ENCODE results near the gene DCTPP1. TPM values are rescaled to one million over a fixed set of nuclear protein-coding genes. Genes with fewer than 3 reads are reported as not detected.

Gene DCTPP1
- total RNA-seq, 1 donor from 2014 or later = 30.3 TPM

- H3K27me3 ChIP-seq (ENCODE audit: control insufficient read depth, insufficient read depth, low read length) = no peaks in the 10 kb centered on the region
- peaks cover 1% of the 10 kb centered on the region for H3K36me3 ChIP-seq (ENCODE audit: control insufficient read depth, insufficient read depth, low read length)
- DNase-seq (ENCODE audit: low read depth) (no peak), FAIRE-seq (no peak)
- TF ChIP-seq CTCF (IDR thresholded peaks at IDR 0.05; ENCODE audit: insufficient read depth, low read length, severe bottlenecking) = no peak
- peak overlapping the region; percentile 54 for H3K4me3 ChIP-seq (ENCODE audit: low read depth, low read length)
Measured at GRCh38 chr16:30418350-30419181, 11.3 kb downstream of the DCTPP1 start.

- TF ChIP-seq CTCF (IDR thresholded peaks at IDR 0.05; ENCODE audit: insufficient read depth, low read length, severe bottlenecking) = peak; percentile 17
- FAIRE-seq = no peak
- Histone ChIP-seq H3K4me3 (ENCODE audit: low read depth, low read length) (peak overlapping the region; percentile 54), H3K27me3 (ENCODE audit: control insufficient read depth, insufficient read depth, low read length) (no peaks in the 10 kb centered on the region), H3K36me3 (ENCODE audit: control insufficient read depth, insufficient read depth, low read length) (no peaks in the 10 kb centered on the region)
- DNase-seq (ENCODE audit: low read depth) = peak; percentile 86
Measured at GRCh38 chr16:30417529-30418349, 12.1 kb downstream of the DCTPP1 start.

- no peak for TF ChIP-seq CTCF (IDR thresholded peaks at IDR 0.05; ENCODE audit: insufficient read depth, low read length, severe bottlenecking)
- no peaks in the 10 kb centered on the region for H3K27me3 ChIP-seq (ENCODE audit: control insufficient read depth, insufficient read depth, low read length)
- DNase-seq (ENCODE audit: low read depth) = no peak
- peaks cover under 1% of the 10 kb centered on the region for H3K36me3 ChIP-seq (ENCODE audit: control insufficient read depth, insufficient read depth, low read length)
- no peak for FAIRE-seq
- peak overlapping the region; percentile 54 for H3K4me3 ChIP-seq (ENCODE audit: low read depth, low read length)
Measured at GRCh38 chr16:30416624-30417528, 13.0 kb downstream of the DCTPP1 start.

GRCh38 chr16:30416047-30416603 lies 13.7 kb downstream of the DCTPP1 start:
- no peak overlapping the region for H3K4me3 ChIP-seq (ENCODE audit: low read depth, low read length)
- no peak for TF ChIP-seq CTCF (IDR thresholded peaks at IDR 0.05; ENCODE audit: insufficient read depth, low read length, severe bottlenecking)
- H3K36me3 ChIP-seq (ENCODE audit: control insufficient read depth, insufficient read depth, low read length) = peaks cover 3% of the 10 kb centered on the region
- DNase-seq (ENCODE audit: low read depth) = no peak
- no peaks in the 10 kb centered on the region for H3K27me3 ChIP-seq (ENCODE audit: control insufficient read depth, insufficient read depth, low read length)
- no peak for FAIRE-seq

GRCh38 chr16:30414159-30414558 lies 15.7 kb downstream of the DCTPP1 start:
- Histone ChIP-seq H3K27me3 (ENCODE audit: control insufficient read depth, insufficient read depth, low read length) (no peaks in the 10 kb centered on the region), H3K4me3 (ENCODE audit: low read depth, low read length) (no peak overlapping the region), H3K36me3 (ENCODE audit: control insufficient read depth, insufficient read depth, low read length) (peaks cover 3% of the 10 kb centered on the region)
- TF ChIP-seq CTCF (IDR thresholded peaks at IDR 0.05; ENCODE audit: insufficient read depth, low read length, severe bottlenecking) = no peak
- no peak for FAIRE-seq
- no peak for DNase-seq (ENCODE audit: low read depth)
